ENCODE measurements around the gene SCAF4.

GRCh38 chr21:31641416-31641922 lies 90.4 kb downstream of the SCAF4 start:
- TF ChIP-seq CTCF (IDR thresholded peaks at IDR 0.05) (no peak), POLR2A (IDR thresholded peaks at IDR 0.05) (no peak)

All from adrenal gland (tissue), 5 donors.